Activated naive CD4-positive, alpha-beta T cell treated with anti-CD3 and anti-CD28 coated beads, Interleukin-2, amount 50 U/mL, for 72 hours (primary cell): Measurements from ENCODE around the gene AFTPH. TPM values are rescaled to one million over a fixed set of nuclear protein-coding genes. Genes with fewer than 3 reads are reported as not detected.

Experiments
- ATAC-seq, 2 donors: fragments of 150-1000 bp; cut with Tn5 transposase; 2 replicates each; pipeline ENCODE4 v1.10.0; 2021; ENCODE audit warnings: mild to moderate bottlenecking in 2 of 2, moderate library complexity in 2 of 2
- DNase-seq, 2 donors: peaks; one replicate each; pipeline ENCODE4 v3.0.0; 2021 to 2022; ENCODE audit warnings: low spot score in 2 of 2
- H3K27ac Mint-ChIP-seq, 2 donors: one replicate each; pipeline ENCODE4 v1.8.0; 2022; ENCODE audit warnings: mild to moderate bottlenecking in 2 of 2, mixed read lengths in 2 of 2
- H3K36me3 Mint-ChIP-seq, 2 donors: one replicate each; pipeline ENCODE4 v1.8.0; 2022; ENCODE audit warnings: mixed read lengths in 2 of 2
- H3K9me3 Mint-ChIP-seq, 2 donors: one replicate each; pipeline ENCODE4 v1.8.0; 2022; ENCODE audit warnings: mixed read lengths in 2 of 2
- total RNA-seq, 2 donors: library from RNA; stranded (reverse); gene quantifications; one replicate each; pipeline ENCODE4 v1.2.3, GENCODE V29; 2022

Gene AFTPH
- total RNA-seq, 2 donors from 2014 or later: 34.1 to 48.5 TPM

GRCh38 chr2:64609942-64610281, 85.8 kb downstream of the AFTPH start:
- peaks cover 0 to 2% of the 10 kb centered on the region in 2 donors for H3K36me3 Mint-ChIP-seq
- ATAC-seq (no peak), DNase-seq (no peak)
- H3K9me3 Mint-ChIP-seq: no peaks in the 10 kb centered on the region
- peak overlapping the region in 1 of 2 donors; percentile 60 for H3K27ac Mint-ChIP-seq

GRCh38 chr2:64610316-64610855, 86.3 kb downstream of the AFTPH start:
- ATAC-seq (no peak), DNase-seq (no peak)
- Mint-ChIP-seq H3K9me3 (no peaks in the 10 kb centered on the region), H3K36me3 (no peaks in the 10 kb centered on the region), H3K27ac (no peak overlapping the region)

GRCh38 chr2:64612575-64613195, 88.6 kb downstream of the AFTPH start:
- H3K27ac Mint-ChIP-seq: no peak overlapping the region
- no peak for ATAC-seq

GRCh38 chr2:64613276-64613675, 89.1 kb downstream of the AFTPH start:
- no peak for DNase-seq
- no peak for ATAC-seq
- Mint-ChIP-seq H3K27ac (no peak overlapping the region), H3K9me3 (no peaks in the 10 kb centered on the region), H3K36me3 (no peaks in the 10 kb centered on the region)

More at GRCh38 chr2:64612575-64613195, 88.6 kb downstream of the AFTPH start:
- no peaks in the 10 kb centered on the region for H3K9me3 Mint-ChIP-seq
- H3K36me3 Mint-ChIP-seq: no peaks in the 10 kb centered on the region
- no peak for DNase-seq

GRCh38 chr2:64615192-64615763, 91.2 kb downstream of the AFTPH start:
- H3K27ac Mint-ChIP-seq: no peak overlapping the region

GRCh38 chr2:64615844-64616536, 91.9 kb downstream of the AFTPH start:
- ATAC-seq (no peak), DNase-seq (no peak)
- H3K9me3 Mint-ChIP-seq: no peaks in the 10 kb centered on the region
- no peaks in the 10 kb centered on the region for H3K36me3 Mint-ChIP-seq
- no peak overlapping the region for H3K27ac Mint-ChIP-seq

More at GRCh38 chr2:64615192-64615763, 91.2 kb downstream of the AFTPH start:
- Mint-ChIP-seq H3K36me3 (no peaks in the 10 kb centered on the region), H3K9me3 (no peaks in the 10 kb centered on the region)
- ATAC-seq: no peak
- DNase-seq: no peak

- DNase-seq (no peak), ATAC-seq (no peak)
- Mint-ChIP-seq H3K36me3 (no peaks in the 10 kb centered on the region), H3K9me3 (no peaks in the 10 kb centered on the region), H3K27ac (no peak overlapping the region)
Measured at GRCh38 chr2:64617631-64618151, 93.6 kb downstream of the AFTPH start.

GRCh38 chr2:64620661-64621060, 96.5 kb downstream of the AFTPH start:
- Mint-ChIP-seq H3K9me3 (no peaks in the 10 kb centered on the region), H3K27ac (no peak overlapping the region), H3K36me3 (no peaks in the 10 kb centered on the region)
- ATAC-seq: no peak
- no peak for DNase-seq

- H3K27ac Mint-ChIP-seq: peak overlapping the region in 1 of 2 donors; percentile 9
- H3K9me3 Mint-ChIP-seq: no peaks in the 10 kb centered on the region
- no peaks in the 10 kb centered on the region for H3K36me3 Mint-ChIP-seq
- no peak for DNase-seq
- ATAC-seq: no peak
Measured at GRCh38 chr2:64622443-64623241, 98.5 kb downstream of the AFTPH start.

- H3K9me3 Mint-ChIP-seq: no peaks in the 10 kb centered on the region
- H3K27ac Mint-ChIP-seq: no peak overlapping the region
- H3K36me3 Mint-ChIP-seq: no peaks in the 10 kb centered on the region
Measured at GRCh38 chr2:64623242-64623850, 99.2 kb downstream of the AFTPH start.

GRCh38 chr2:64624108-64624610, 100.0 kb downstream of the AFTPH start:
- H3K9me3 Mint-ChIP-seq: no peaks in the 10 kb centered on the region
- H3K27ac Mint-ChIP-seq: no peak overlapping the region
- DNase-seq (no peak), ATAC-seq (no peak)
- H3K36me3 Mint-ChIP-seq: no peaks in the 10 kb centered on the region

More at GRCh38 chr2:64623242-64623850, 99.2 kb downstream of the AFTPH start:
- ATAC-seq: no peak
- DNase-seq: no peak

GRCh38 chr2:64624862-64625261, 100.7 kb downstream of the AFTPH start:
- Mint-ChIP-seq H3K27ac (no peak overlapping the region), H3K9me3 (no peaks in the 10 kb centered on the region), H3K36me3 (no peaks in the 10 kb centered on the region)
- ATAC-seq (no peak), DNase-seq (no peak)

- peak overlapping the region in 1 of 2 donors; percentile 11 for H3K27ac Mint-ChIP-seq
- DNase-seq: no peak
- ATAC-seq: peak; percentile 40 to 47
- no peaks in the 10 kb centered on the region for H3K36me3 Mint-ChIP-seq
- no peaks in the 10 kb centered on the region for H3K9me3 Mint-ChIP-seq
Measured at GRCh38 chr2:64625299-64626145, 101.4 kb downstream of the AFTPH start.

GRCh38 chr2:64626146-64626809, 102.2 kb downstream of the AFTPH start:
- no peaks in the 10 kb centered on the region for H3K36me3 Mint-ChIP-seq
- ATAC-seq: no peak

More at GRCh38 chr2:64626146-64626809, 102.2 kb downstream of the AFTPH start:
- DNase-seq: no peak
- Mint-ChIP-seq H3K9me3 (no peaks in the 10 kb centered on the region), H3K27ac (no peak overlapping the region)
